H1 (cell line): ENCODE data around the gene DDX53. TPM values are rescaled to one million over a fixed set of nuclear protein-coding genes. Genes with fewer than 3 reads are reported as not detected.

ENCODE experiments used
- BRCA1 ChIP-seq: IDR thresholded peaks from 2 replicates; pipeline ENCODE4 v1.6.1; 2012; ENCODE audit warnings: low read depth, low read length, improper control_type of control experiment
- CBX5 ChIP-seq: fragments of 300-800, 300-1000 bp; sonication (generic); IDR thresholded peaks from 2 replicates; pipeline ENCODE4 v1.7.1; 2016; ENCODE audit warnings: antibody characterized with exemption, low read length, low read depth
- CREB1 ChIP-seq: IDR thresholded peaks from 2 replicates; pipeline ENCODE4 v1.6.1; 2012; ENCODE audit warnings: inconsistent platforms
- EGR1 ChIP-seq: IDR thresholded peaks from 2 replicates; pipeline ENCODE4 v1.6.1; 2011; ENCODE audit warnings: low read depth, low read length, borderline replicate concordance
- HDAC2 ChIP-seq, 2 experiments: fragments of 300-600 bp in 1 of 2; sonication (generic) in 1 of 2; IDR thresholded peaks; 2 replicates each; pipeline ENCODE4 v1.6.1; 2011 to 2012; ENCODE audit warnings: low read depth in 2 of 2, low read length in 2 of 2, mild to moderate bottlenecking in 2 of 2, moderate library complexity in 2 of 2, borderline replicate concordance in 1 of 2, inconsistent platforms in 1 of 2
- MAFK ChIP-seq: IDR thresholded peaks from 2 replicates; pipeline ENCODE4 v1.6.1; 2012; ENCODE audit warnings: low read depth, mild to moderate bottlenecking, improper control_type of control experiment, low read length
- SP1 ChIP-seq: IDR thresholded peaks from 2 replicates; pipeline ENCODE4 v1.6.1; 2011; ENCODE audit warnings: low read depth, low read length
- TCF12 ChIP-seq: IDR thresholded peaks from 2 replicates; pipeline ENCODE4 v1.6.1; 2011; ENCODE audit warnings: low read depth, mild to moderate bottlenecking, low read length
- ZNF274 ChIP-seq: IDR thresholded peaks from 2 replicates; pipeline ENCODE4 v1.7.0; 2012; ENCODE audit warnings: low read length, borderline replicate concordance; ENCODE audit errors: extremely low read depth
- polyA plus RNA-seq, 7 experiments: library from polyadenylated mRNA; depleted of rRNA in 3 of 7; stranded (reverse) in 5 of 7; unstranded in 2 of 7; fragments of >200 nt in 5 of 7; fragments of 200-250 nt in 2 of 7; gene quantifications; 1 replicate in 5 of 7; 2 replicates in 1 of 7; 4 replicates in 1 of 7; pipeline versions ENCODE4 v1.2.1 to v1.2.3, GENCODE V29; 2011 to 2013; ENCODE audit warnings: missing spikeins in 2 of 7, mixed read lengths in 2 of 7
- total RNA-seq: library from RNA; stranded (reverse); fragmentation: NEBNext Ultra II Directional; extraction: Animal tissue kit (Norgen Biotek cat#: 25700); gene quantifications from 2 replicates; pipeline ENCODE4 v1.2.1, GENCODE V29; 2021
- TF ChIP-seq, protein P1 (sequence below): fragments of 300-600 bp; sonication (generic); IDR thresholded peaks from 2 replicates; pipeline ENCODE4 v1.7.1; 2012; ENCODE audit warnings: low read length, moderate library complexity, mild to moderate bottlenecking, inconsistent platforms; ENCODE audit not compliant: insufficient replicate concordance

The DDX53 gene
- total and polyA plus RNA-seq, 2 of the 8 experiments (the other 6 are each of a cell fraction or from before 2014, with no cell fraction given), result not detected

DNA sequence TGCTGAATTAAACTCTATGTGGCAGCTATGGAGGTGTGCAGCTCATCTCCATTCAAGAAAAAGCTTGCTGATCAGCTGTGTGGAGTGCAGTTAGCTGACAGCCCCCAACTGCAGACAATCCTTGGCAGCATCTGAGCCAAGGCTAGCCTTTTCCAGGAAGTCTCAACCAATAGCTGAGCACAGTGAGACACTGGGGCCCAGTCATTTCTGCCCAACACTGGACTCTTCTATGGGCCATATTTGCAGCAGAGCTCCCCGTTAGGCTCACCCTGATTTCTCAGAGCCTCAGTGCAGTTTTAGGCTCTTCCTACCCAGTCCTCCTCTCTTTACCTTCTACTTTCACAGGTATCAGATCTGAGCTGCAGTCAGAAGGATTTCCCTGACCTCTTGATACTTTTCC lies 12.9 kb downstream of the DDX53 start (continued):
- TF ChIP-seq, protein P1, sequence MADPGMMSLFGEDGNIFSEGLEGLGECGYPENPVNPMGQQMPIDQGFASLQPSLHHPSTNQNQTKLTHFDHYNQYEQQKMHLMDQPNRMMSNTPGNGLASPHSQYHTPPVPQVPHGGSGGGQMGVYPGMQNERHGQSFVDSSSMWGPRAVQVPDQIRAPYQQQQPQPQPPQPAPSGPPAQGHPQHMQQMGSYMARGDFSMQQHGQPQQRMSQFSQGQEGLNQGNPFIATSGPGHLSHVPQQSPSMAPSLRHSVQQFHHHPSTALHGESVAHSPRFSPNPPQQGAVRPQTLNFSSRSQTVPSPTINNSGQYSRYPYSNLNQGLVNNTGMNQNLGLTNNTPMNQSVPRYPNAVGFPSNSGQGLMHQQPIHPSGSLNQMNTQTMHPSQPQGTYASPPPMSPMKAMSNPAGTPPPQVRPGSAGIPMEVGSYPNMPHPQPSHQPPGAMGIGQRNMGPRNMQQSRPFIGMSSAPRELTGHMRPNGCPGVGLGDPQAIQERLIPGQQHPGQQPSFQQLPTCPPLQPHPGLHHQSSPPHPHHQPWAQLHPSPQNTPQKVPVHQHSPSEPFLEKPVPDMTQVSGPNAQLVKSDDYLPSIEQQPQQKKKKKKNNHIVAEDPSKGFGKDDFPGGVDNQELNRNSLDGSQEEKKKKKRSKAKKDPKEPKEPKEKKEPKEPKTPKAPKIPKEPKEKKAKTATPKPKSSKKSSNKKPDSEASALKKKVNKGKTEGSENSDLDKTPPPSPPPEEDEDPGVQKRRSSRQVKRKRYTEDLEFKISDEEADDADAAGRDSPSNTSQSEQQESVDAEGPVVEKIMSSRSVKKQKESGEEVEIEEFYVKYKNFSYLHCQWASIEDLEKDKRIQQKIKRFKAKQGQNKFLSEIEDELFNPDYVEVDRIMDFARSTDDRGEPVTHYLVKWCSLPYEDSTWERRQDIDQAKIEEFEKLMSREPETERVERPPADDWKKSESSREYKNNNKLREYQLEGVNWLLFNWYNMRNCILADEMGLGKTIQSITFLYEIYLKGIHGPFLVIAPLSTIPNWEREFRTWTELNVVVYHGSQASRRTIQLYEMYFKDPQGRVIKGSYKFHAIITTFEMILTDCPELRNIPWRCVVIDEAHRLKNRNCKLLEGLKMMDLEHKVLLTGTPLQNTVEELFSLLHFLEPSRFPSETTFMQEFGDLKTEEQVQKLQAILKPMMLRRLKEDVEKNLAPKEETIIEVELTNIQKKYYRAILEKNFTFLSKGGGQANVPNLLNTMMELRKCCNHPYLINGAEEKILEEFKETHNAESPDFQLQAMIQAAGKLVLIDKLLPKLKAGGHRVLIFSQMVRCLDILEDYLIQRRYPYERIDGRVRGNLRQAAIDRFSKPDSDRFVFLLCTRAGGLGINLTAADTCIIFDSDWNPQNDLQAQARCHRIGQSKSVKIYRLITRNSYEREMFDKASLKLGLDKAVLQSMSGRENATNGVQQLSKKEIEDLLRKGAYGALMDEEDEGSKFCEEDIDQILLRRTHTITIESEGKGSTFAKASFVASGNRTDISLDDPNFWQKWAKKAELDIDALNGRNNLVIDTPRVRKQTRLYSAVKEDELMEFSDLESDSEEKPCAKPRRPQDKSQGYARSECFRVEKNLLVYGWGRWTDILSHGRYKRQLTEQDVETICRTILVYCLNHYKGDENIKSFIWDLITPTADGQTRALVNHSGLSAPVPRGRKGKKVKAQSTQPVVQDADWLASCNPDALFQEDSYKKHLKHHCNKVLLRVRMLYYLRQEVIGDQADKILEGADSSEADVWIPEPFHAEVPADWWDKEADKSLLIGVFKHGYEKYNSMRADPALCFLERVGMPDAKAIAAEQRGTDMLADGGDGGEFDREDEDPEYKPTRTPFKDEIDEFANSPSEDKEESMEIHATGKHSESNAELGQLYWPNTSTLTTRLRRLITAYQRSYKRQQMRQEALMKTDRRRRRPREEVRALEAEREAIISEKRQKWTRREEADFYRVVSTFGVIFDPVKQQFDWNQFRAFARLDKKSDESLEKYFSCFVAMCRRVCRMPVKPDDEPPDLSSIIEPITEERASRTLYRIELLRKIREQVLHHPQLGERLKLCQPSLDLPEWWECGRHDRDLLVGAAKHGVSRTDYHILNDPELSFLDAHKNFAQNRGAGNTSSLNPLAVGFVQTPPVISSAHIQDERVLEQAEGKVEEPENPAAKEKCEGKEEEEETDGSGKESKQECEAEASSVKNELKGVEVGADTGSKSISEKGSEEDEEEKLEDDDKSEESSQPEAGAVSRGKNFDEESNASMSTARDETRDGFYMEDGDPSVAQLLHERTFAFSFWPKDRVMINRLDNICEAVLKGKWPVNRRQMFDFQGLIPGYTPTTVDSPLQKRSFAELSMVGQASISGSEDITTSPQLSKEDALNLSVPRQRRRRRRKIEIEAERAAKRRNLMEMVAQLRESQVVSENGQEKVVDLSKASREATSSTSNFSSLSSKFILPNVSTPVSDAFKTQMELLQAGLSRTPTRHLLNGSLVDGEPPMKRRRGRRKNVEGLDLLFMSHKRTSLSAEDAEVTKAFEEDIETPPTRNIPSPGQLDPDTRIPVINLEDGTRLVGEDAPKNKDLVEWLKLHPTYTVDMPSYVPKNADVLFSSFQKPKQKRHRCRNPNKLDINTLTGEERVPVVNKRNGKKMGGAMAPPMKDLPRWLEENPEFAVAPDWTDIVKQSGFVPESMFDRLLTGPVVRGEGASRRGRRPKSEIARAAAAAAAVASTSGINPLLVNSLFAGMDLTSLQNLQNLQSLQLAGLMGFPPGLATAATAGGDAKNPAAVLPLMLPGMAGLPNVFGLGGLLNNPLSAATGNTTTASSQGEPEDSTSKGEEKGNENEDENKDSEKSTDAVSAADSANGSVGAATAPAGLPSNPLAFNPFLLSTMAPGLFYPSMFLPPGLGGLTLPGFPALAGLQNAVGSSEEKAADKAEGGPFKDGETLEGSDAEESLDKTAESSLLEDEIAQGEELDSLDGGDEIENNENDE, result no peak
- no peak for TF ChIP-seq SP1
- no peak for TF ChIP-seq EGR1
- no peak for TF ChIP-seq BRCA1
- TF ChIP-seq TCF12, result no peak
- no peak for TF ChIP-seq CBX5
- TF ChIP-seq CREB1, result no peak
- TF ChIP-seq MAFK, result no peak
- TF ChIP-seq HDAC2 (IDR thresholded peaks at IDR 0.05; ENCODE audit: borderline replicate concordance in 1 of 2, low read depth in 2 of 2, low read length in 2 of 2), result no peak
- no peak for TF ChIP-seq ZNF274
